ENCODE measurements around the gene ERCC2. TPM values are rescaled to one million over a fixed set of nuclear protein-coding genes. Genes with fewer than 3 reads are reported as not detected.

Gene ERCC2
- total and polyA plus RNA-seq, 2 of the 8 experiments (the other 6 are each of a cell fraction or from before 2014, with no cell fraction given): 107 to 117 TPM

DNA sequence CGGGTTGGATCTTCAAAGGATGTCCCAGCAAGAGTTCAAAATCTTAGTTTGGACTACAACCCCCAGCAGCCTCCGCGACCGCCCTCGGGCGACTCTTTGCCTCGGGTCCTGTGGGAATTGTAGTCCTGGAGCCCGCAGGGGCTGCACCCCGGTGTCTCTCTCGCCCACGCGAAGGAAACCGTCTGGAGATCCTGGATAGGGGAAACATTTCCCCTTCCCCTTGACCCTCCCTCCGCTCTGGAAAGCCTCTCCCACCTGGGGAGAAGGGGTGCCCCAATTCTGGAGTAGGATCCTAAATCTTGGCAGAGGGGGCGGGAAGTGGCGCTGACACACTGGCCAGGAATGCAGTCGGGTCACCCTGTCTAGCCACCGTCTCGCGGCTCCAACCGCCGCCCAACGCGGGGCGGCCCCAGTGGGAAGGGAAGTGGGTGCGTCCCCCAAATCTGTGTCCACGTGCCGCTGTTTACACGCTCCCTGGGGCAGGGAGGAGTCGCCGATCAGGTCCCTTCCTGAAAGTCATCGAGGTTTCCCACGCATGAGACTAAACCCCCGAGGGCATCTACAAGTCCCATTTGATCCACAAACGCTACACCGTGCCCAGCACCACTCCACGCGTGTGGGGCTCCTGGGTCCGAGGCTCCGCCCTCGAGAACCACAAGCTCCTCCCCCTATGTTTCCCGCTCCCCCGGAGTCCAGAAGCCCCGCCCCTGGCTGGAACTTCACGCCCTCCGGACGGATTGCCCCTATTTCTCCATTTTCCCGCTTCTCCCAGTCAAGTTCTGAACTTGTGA, 35.3 kb upstream of the ERCC2 start (continued):
- TF ChIP-seq, protein P1, sequence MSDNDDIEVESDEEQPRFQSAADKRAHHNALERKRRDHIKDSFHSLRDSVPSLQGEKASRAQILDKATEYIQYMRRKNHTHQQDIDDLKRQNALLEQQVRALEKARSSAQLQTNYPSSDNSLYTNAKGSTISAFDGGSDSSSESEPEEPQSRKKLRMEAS (IDR thresholded peaks at IDR 0.05): peak; percentile 73; the same call in 1 of the 2 replicates
- TF ChIP-seq SP4 (IDR thresholded peaks at IDR 0.05; ENCODE audit: low read length): peak; percentile 29; the same call in 1 of the 2 replicates
- TF ChIP-seq, protein P2, sequence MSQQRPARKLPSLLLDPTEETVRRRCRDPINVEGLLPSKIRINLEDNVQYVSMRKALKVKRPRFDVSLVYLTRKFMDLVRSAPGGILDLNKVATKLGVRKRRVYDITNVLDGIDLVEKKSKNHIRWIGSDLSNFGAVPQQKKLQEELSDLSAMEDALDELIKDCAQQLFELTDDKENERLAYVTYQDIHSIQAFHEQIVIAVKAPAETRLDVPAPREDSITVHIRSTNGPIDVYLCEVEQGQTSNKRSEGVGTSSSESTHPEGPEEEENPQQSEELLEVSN (IDR thresholded peaks at IDR 0.05): peak; percentile 74
- TF ChIP-seq KDM1A (IDR thresholded peaks at IDR 0.05; ENCODE audit: borderline replicate concordance, low read length): 0 out of 2 replicates have a peak, but pooled peaks have one; percentile 14
- TF ChIP-seq JUN (IDR thresholded peaks at IDR 0.05; ENCODE audit: low read depth, low read length): peak; percentile 70; the same call in 1 of the 2 replicates
- TF ChIP-seq EGR1 (IDR thresholded peaks at IDR 0.05; ENCODE audit: borderline replicate concordance, low read depth, low read length): peak; percentile 49
- TF ChIP-seq SP2 (IDR thresholded peaks at IDR 0.05; ENCODE audit: low read length): no peak
- TF ChIP-seq BACH1 (IDR thresholded peaks at IDR 0.05; ENCODE audit: low read length): peak; percentile 87
- TF ChIP-seq, protein P3, sequence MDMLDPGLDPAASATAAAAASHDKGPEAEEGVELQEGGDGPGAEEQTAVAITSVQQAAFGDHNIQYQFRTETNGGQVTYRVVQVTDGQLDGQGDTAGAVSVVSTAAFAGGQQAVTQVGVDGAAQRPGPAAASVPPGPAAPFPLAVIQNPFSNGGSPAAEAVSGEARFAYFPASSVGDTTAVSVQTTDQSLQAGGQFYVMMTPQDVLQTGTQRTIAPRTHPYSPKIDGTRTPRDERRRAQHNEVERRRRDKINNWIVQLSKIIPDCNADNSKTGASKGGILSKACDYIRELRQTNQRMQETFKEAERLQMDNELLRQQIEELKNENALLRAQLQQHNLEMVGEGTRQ (IDR thresholded peaks at IDR 0.05; ENCODE audit: low read length): peak; percentile 7; the same call in 1 of the 2 replicates
- TF ChIP-seq SIN3A (conservative IDR thresholded peaks at IDR 0.05 in 1 of 2, IDR thresholded peaks at IDR 0.05 in 1 of 2; ENCODE audit: low read depth in 1 of 2, low read length in 2 of 2): peak in 1 of 2 experiments; percentile 60; a peak in 2 of 4 replicates
- peak; percentile 98 for TF ChIP-seq SIX5 (IDR thresholded peaks at IDR 0.05; ENCODE audit: low read depth, low read length)
- peak; percentile 8 to 85; a peak in 2 of 4 replicates for TF ChIP-seq HDAC2 (IDR thresholded peaks at IDR 0.05; ENCODE audit: borderline replicate concordance in 1 of 2, low read depth in 2 of 2, low read length in 2 of 2)
- peak; percentile 60 for TF ChIP-seq KDM4A (IDR thresholded peaks at IDR 0.05; ENCODE audit: low read depth, low read length, severe bottlenecking)
- no peak for TF ChIP-seq CBX8 (IDR thresholded peaks at IDR 0.05; ENCODE audit: borderline replicate concordance, low read depth, low read length)
- peak; percentile 84 for TF ChIP-seq JUND (IDR thresholded peaks at IDR 0.05; ENCODE audit: low read length)
